Glutamatergic neuron (in vitro differentiated cells): ENCODE results near the gene FGF18. TPM values are rescaled to one million over a fixed set of nuclear protein-coding genes. Genes with fewer than 3 reads are reported as not detected.
"Not testable (repeated sequence)": the region's sequence is repeated elsewhere in the genome, so short reads cannot be mapped to it uniquely, and the experiment has no call there.

Experiments used
- DNase-seq: peaks from one replicate; pipeline ENCODE4 v3.0.0; 2022
- H3K27ac Mint-ChIP-seq: one replicate; pipeline ENCODE4 v1.8.0; 2020; ENCODE audit warnings: mild to moderate bottlenecking, mixed read lengths, inconsistent platforms; ENCODE audit not compliant: unreplicated experiment
- H3K27me3 Mint-ChIP-seq: one replicate; pipeline ENCODE4 v1.8.0; 2020; ENCODE audit warnings: mild to moderate bottlenecking, moderate library complexity, mixed read lengths, inconsistent platforms; ENCODE audit not compliant: unreplicated experiment
- H3K36me3 Mint-ChIP-seq: one replicate; pipeline ENCODE4 v1.8.0; 2020; ENCODE audit warnings: mild to moderate bottlenecking, mixed read lengths, inconsistent platforms; ENCODE audit not compliant: unreplicated experiment
- H3K4me1 Mint-ChIP-seq: one replicate; pipeline ENCODE4 v1.8.0; 2020; ENCODE audit warnings: mild to moderate bottlenecking, low read depth, mixed read lengths, inconsistent platforms; ENCODE audit not compliant: unreplicated experiment
- H3K4me3 Mint-ChIP-seq: one replicate; pipeline ENCODE4 v1.8.0; 2020; ENCODE audit warnings: mild to moderate bottlenecking, mixed read lengths, inconsistent platforms; ENCODE audit not compliant: unreplicated experiment
- H3K9me3 Mint-ChIP-seq: one replicate; pipeline ENCODE4 v1.8.0; 2020; ENCODE audit warnings: mild to moderate bottlenecking, moderate library complexity, mixed read lengths, inconsistent platforms; ENCODE audit not compliant: unreplicated experiment
- long read RNA-seq: library from polyadenylated mRNA; unstranded; transcript quantifications from one replicate; pipeline ENCODE4 v2.0.0, GENCODE V29; 2020; ENCODE audit not compliant: unreplicated experiment
- total RNA-seq: library from RNA; stranded (reverse); fragmentation: NEBNext Ultra II Directional; extraction: Animal tissue kit (Norgen Biotek cat#: 25700); gene quantifications from one replicate; pipeline ENCODE4 v1.2.1, GENCODE V29; 2021; ENCODE audit not compliant: unreplicated experiment
- TF ChIP-seq, protein P1 (sequence below): fragments of 200-600 bp; sonication (generic); IDR thresholded peaks from one replicate; pipeline ENCODE4 v1.5.0; 2021; ENCODE audit not compliant: partially characterized antibody, unreplicated experiment

The FGF18 gene, protein sequence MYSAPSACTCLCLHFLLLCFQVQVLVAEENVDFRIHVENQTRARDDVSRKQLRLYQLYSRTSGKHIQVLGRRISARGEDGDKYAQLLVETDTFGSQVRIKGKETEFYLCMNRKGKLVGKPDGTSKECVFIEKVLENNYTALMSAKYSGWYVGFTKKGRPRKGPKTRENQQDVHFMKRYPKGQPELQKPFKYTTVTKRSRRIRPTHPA
- 26.3 TPM for total RNA-seq
- long read RNA-seq, partial matches to known transcripts, result 4 of 10 reads
- long read RNA-seq, other reads (novel, unspliced or antisense), result 4 of 10 reads

DNA sequence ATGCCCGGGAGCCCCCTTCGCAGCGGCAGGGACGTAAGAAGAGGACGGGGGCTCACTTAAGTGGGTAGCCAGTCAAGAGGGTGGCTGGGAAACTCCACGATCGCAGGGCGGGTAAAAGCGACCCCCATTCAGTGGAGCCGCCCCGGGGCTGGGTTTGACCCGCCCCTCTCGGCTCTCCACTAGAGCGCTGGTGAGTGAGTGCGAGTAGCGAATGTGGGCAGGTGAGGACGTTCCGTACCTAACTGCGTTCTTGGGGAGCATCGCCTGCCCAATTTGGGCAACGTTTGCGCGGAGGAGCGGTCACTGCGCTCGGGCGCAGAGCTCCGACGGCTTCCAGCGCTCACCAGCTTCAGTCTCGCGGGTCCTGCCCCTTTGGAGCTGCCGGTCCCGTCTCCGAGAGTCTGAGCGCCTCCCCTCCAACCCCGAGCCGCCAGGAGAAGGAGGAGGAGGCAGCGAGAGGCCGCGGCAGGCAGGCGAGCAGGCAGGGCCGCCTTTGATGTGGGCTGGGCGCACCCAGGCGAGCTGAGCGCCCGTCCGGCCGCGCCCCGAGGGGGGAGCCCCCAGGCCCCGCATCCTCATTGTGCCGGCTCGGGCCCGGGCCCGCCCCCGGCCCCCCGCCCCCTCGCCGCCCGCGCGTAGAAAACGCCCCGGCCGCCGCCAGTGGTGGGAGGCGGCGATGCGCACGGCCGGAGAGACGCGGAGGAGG is at the start of gene FGF18:
FGF18 (plus strand) TSS at position 666 of the 706 bp plus-strand sequence. CDS start 553 bp downstream, outside the sequence.
- Mint-ChIP-seq H3K4me3 (peak within 1 kb of the TSS; percentile 92), H3K36me3 (no peaks in the 10 kb centered on the region), H3K27ac (peak within 1 kb of the TSS; percentile 69), H3K4me1 (peaks cover 16% of the 10 kb centered on the region), H3K27me3 (peaks cover 5% of the 10 kb centered on the region), H3K9me3 (peaks cover 14% of the 10 kb centered on the region)
- peak; percentile 85 for DNase-seq
- TF ChIP-seq, protein P1, sequence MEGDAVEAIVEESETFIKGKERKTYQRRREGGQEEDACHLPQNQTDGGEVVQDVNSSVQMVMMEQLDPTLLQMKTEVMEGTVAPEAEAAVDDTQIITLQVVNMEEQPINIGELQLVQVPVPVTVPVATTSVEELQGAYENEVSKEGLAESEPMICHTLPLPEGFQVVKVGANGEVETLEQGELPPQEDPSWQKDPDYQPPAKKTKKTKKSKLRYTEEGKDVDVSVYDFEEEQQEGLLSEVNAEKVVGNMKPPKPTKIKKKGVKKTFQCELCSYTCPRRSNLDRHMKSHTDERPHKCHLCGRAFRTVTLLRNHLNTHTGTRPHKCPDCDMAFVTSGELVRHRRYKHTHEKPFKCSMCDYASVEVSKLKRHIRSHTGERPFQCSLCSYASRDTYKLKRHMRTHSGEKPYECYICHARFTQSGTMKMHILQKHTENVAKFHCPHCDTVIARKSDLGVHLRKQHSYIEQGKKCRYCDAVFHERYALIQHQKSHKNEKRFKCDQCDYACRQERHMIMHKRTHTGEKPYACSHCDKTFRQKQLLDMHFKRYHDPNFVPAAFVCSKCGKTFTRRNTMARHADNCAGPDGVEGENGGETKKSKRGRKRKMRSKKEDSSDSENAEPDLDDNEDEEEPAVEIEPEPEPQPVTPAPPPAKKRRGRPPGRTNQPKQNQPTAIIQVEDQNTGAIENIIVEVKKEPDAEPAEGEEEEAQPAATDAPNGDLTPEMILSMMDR, result peak; percentile 38

DNA sequence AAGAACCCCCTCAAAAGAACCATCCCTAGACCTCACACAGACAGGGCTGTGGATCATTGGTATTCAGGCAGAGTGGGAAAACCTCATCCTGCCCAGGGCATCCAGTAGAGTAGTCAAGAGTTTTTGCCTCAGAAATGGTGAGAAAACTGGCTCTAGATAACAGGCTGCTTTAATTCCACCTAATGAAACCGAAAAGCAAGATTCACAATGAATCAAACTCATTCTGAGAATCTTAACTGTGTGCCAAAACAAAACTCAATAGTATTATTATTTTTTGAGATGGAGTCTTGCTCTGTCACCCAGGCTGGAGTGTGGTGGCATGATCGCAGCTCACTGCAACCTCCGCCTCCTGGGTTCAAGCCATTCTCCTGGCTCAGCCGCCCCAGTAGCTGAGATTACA is 49.5 kb upstream of the FGF18 start:
- no peak overlapping the region for H3K27ac Mint-ChIP-seq
- no peak overlapping the region for H3K4me3 Mint-ChIP-seq
- TF ChIP-seq, protein P1, result no peak
- no peaks in the 10 kb centered on the region for H3K4me1 Mint-ChIP-seq
- no peaks in the 10 kb centered on the region for H3K9me3 Mint-ChIP-seq
- no peaks in the 10 kb centered on the region for H3K27me3 Mint-ChIP-seq
- H3K36me3 Mint-ChIP-seq, result no peaks in the 10 kb centered on the region
- DNase-seq, result no peak

DNA sequence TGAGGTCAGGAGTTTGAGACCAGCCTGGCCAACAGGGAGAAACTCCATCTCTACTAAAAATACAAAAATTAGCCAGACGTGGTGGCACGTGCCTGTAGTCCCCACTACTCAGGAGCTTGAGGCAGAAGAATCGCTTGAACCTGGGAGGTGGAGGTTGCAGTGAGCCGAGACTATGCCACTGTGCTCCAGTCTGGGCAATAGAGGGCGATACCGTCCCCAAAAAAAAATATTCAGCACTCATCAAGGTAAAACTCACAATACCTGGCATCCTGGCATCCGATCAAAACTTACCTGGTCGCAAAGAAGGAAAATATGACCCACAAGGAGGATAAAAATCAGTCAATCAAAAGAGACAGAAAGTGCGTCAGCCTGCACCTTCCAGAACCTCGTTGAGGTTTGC is 48.6 kb upstream of the FGF18 start:
- H3K4me3 Mint-ChIP-seq, H3K9me3 Mint-ChIP-seq, H3K27ac Mint-ChIP-seq, H3K27me3 Mint-ChIP-seq, H3K4me1 Mint-ChIP-seq, H3K36me3 Mint-ChIP-seq, DNase-seq: not testable (repeated sequence)

DNA sequence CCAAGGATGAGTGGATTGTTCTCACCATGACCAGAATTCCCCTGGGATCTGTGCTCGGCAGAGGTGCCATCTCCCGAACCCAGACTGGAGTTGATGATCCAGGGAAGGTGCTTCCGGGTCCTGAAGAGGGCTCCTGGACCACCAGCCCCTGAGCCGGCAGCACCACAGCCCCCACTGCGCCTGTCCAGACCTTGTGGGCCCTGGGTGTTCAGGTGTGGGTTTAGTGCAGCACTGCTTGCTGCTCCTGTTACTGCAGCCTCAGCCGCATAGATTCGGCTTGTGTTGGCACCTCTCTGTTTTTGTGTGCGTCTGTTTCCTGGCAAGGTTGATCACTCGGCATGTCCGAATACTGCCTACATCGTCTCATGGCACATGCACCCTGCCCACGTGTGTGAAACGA is 48.1 kb upstream of the FGF18 start:
- Mint-ChIP-seq H3K27me3 (no peaks in the 10 kb centered on the region), H3K9me3 (no peaks in the 10 kb centered on the region), H3K27ac (no peak overlapping the region), H3K4me3 (no peak overlapping the region), H3K36me3 (no peaks in the 10 kb centered on the region), H3K4me1 (no peaks in the 10 kb centered on the region)
- TF ChIP-seq, protein P1, result no peak
- no peak for DNase-seq

DNA sequence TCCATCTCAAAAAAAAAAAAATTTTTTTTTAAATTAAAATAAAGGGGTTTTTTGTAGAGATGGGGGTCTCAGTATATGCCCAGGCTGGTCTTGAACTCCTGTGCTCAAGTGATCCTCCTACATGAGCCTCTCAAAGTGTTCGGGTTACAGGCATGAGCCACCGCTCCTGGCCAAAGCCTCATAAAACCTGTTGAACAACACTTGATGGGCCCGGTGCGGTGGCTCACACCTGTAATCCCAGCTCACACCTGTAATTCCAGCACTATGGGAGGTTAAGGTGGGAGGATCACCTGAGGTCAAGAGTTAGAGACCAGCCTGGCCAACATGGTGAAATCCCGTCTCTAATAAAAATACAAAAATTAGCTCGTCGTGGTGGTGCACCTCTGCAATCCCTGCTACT is 39.5 kb upstream of the FGF18 start:
- H3K9me3 Mint-ChIP-seq, result no peaks in the 10 kb centered on the region

DNA sequence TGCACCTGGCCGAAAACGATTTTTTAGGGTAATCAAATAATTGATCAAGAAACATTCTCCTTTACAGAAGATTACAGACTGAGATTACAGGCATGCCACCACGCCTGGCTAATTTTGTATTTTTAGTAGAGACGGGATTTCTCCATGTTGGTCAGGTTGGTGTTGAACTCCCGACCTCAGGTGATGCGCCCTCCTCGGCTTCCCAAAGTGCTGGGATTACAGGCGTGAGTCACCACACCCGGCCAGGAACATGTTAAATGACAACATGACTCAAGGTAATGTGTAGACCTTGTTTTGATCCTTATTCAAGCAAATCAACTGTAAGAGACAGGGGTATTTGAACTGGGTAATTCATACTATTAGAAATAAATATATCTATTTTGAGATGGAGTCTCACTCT is 35.0 kb upstream of the FGF18 start:
- H3K27me3 Mint-ChIP-seq, result peaks cover 10% of the 10 kb centered on the region
- DNase-seq, H3K4me3 Mint-ChIP-seq, H3K27ac Mint-ChIP-seq, H3K9me3 Mint-ChIP-seq, H3K36me3 Mint-ChIP-seq, H3K4me1 Mint-ChIP-seq: not testable (repeated sequence)

More for the DNA sequence above, 39.5 kb upstream of the FGF18 start:
- no peak for DNase-seq
- H3K4me1 Mint-ChIP-seq, result no peaks in the 10 kb centered on the region
- no peak overlapping the region for H3K27ac Mint-ChIP-seq
- TF ChIP-seq, protein P1, result no peak
- H3K4me3 Mint-ChIP-seq, result no peak overlapping the region
- H3K27me3 Mint-ChIP-seq, result no peaks in the 10 kb centered on the region
- H3K36me3 Mint-ChIP-seq, result no peaks in the 10 kb centered on the region

DNA sequence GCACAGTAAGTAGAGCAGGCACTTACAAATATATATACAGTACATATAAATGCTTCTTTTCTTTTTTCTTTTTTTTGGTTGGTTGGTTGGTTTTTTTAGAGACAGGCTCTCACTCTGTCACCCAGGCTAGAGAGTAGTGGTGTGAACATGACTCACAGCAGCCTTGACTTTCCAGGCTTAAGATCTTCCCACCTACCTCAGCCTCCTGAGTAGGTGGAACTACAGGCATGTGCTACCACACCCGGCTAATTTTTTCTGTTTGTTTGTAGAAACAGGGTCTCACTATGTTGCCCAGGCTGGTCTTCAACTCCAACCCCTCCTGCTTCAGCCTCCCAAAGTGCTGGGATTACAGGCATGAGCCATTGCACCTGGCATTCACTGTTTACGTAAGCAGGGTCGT is 34.4 kb upstream of the FGF18 start:
- H3K4me1 Mint-ChIP-seq, H3K4me3 Mint-ChIP-seq, H3K27ac Mint-ChIP-seq, H3K9me3 Mint-ChIP-seq, DNase-seq, H3K36me3 Mint-ChIP-seq: not testable (repeated sequence)
- H3K27me3 Mint-ChIP-seq, result peaks cover 10% of the 10 kb centered on the region
